T-helper 9 cell (primary cell): Measurements from ENCODE around the gene RBM20.

ENCODE experiments used
- DNase-seq: peaks from one replicate; pipeline ENCODE4 v3.0.0-alpha.2; 2020

The RBM20 gene

GRCh38 chr10:110876788-110877187, 232.7 kb downstream of the RBM20 start:
- DNase-seq = no peak

- no peak for DNase-seq
Observed at GRCh38 chr10:110880012-110880411, 235.9 kb downstream of the RBM20 start.

- DNase-seq = no peak
Observed at GRCh38 chr10:110881247-110881646, 237.1 kb downstream of the RBM20 start.

- no peak for DNase-seq
Observed at GRCh38 chr10:110881905-110882304, 237.8 kb downstream of the RBM20 start.

- DNase-seq = no peak
Observed at GRCh38 chr10:110883924-110884323, 239.8 kb downstream of the RBM20 start.

- no peak for DNase-seq
Observed at GRCh38 chr10:110885932-110886674, 242.0 kb downstream of the RBM20 start.

- DNase-seq = no peak
Observed at GRCh38 chr10:110887560-110887959, 243.4 kb downstream of the RBM20 start.
